ENCODE results near the gene AKT1.

The AKT1 gene

GRCh38 chr14:104771918-104772706, 23.4 kb downstream of the AKT1 start:
- no peak overlapping the region for H3K27ac ChIP-seq
- no peak for TF ChIP-seq CTCF (IDR thresholded peaks at IDR 0.05)
- no peak for TF ChIP-seq ZFX (IDR thresholded peaks at IDR 0.05; ENCODE audit: borderline replicate concordance)

- no peak overlapping the region for H3K27ac ChIP-seq
- TF ChIP-seq ZFX (IDR thresholded peaks at IDR 0.05; ENCODE audit: borderline replicate concordance) (no peak), CTCF (IDR thresholded peaks at IDR 0.05) (no peak)
Measured at GRCh38 chr14:104771374-104771773, 24.2 kb downstream of the AKT1 start.

- no peak overlapping the region; the same call in 1 of the 2 replicates for H3K27ac ChIP-seq
- TF ChIP-seq CTCF (IDR thresholded peaks at IDR 0.05) (peak; percentile 62), ZFX (IDR thresholded peaks at IDR 0.05; ENCODE audit: borderline replicate concordance) (no peak)
Measured at GRCh38 chr14:104770851-104771272, 24.7 kb downstream of the AKT1 start.

- peak overlapping the region; percentile 46; the same call in 1 of the 2 replicates for H3K27ac ChIP-seq
- TF ChIP-seq ZFX (IDR thresholded peaks at IDR 0.05; ENCODE audit: borderline replicate concordance) (no peak), CTCF (IDR thresholded peaks at IDR 0.05) (no peak)
Measured at GRCh38 chr14:104770072-104770579, 25.4 kb downstream of the AKT1 start.

GRCh38 chr14:104769324-104770071, 26.1 kb downstream of the AKT1 start:
- H3K27ac ChIP-seq, result peak overlapping the region; percentile 46; the same call in 1 of the 2 replicates
- TF ChIP-seq CTCF (IDR thresholded peaks at IDR 0.05) (no peak), ZFX (IDR thresholded peaks at IDR 0.05; ENCODE audit: borderline replicate concordance) (no peak)

GRCh38 chr14:104768437-104769323, 26.9 kb downstream of the AKT1 start:
- H3K27ac ChIP-seq, result peak overlapping the region; percentile 46
- peak; percentile 90 for TF ChIP-seq CTCF (IDR thresholded peaks at IDR 0.05)
- TF ChIP-seq ZFX (IDR thresholded peaks at IDR 0.05; ENCODE audit: borderline replicate concordance), result no peak
